Adrenal gland (tissue), 12 donors: Measurements from ENCODE around the gene THSD4. TPM values are rescaled to one million over a fixed set of nuclear protein-coding genes. Genes with fewer than 3 reads are reported as not detected.

Source experiments
- DNase-seq, 7 donors: peaks; one replicate each; pipeline ENCODE4 v3.0.0-alpha.2; 2019 to 2020
- H3K27ac ChIP-seq, 5 donors: fragments of 200-600 bp; sonication (generic) in 4 of 5; 1 replicate in 3 of 5; 2 replicates in 2 of 5; pipeline versions ENCODE4 v1.5.1 to v1.8.0; 2016 to 2020; ENCODE audit warnings: mild to moderate bottlenecking in 1 of 5
- H3K27me3 ChIP-seq: fragments of 200-600 bp; 2 replicates; pipeline ENCODE4 v1.8.0; 2021
- H3K36me3 ChIP-seq, 2 donors: fragments of 200-600 bp; replicated peaks in 1 of 2; 1 replicate in 1 of 2; 2 replicates in 1 of 2; pipeline versions ENCODE4 v1.5.1 to v1.8.0; 2018 to 2022
- H3K4me1 ChIP-seq, 2 donors: fragments of 200-600 bp; replicated peaks in 1 of 2; 1 replicate in 1 of 2; 2 replicates in 1 of 2; pipeline versions ENCODE4 v1.5.1 to v1.8.0; 2018 to 2021
- H3K4me3 ChIP-seq, 4 donors: fragments of 200-600 bp; sonication (generic) in 3 of 4; one replicate each; pipeline ENCODE4 v1.5.1; 2016 to 2018
- H3K9me3 ChIP-seq, 3 donors: fragments of 200-600 bp; sonication (generic) in 1 of 3; replicated peaks in 1 of 3; 1 replicate in 2 of 3; 2 replicates in 1 of 3; pipeline versions ENCODE4 v1.5.1 to v1.8.0; 2016 to 2021
- POLR2A ChIP-seq, 2 donors: fragments of 450-650 bp; IDR thresholded peaks; one replicate each; pipeline ENCODE4 v1.6.1; 2017; ENCODE audit warnings: antibody characterized with exemption in 2 of 2, mild to moderate bottlenecking in 2 of 2, moderate library complexity in 1 of 2
- WGBS, 4 donors: extraction: QIAGEN DNeasy Blood & Tissue Kit in 2 of 4; methylation state at CpG; one replicate each; pipeline versions ENCODE4 v1.1.5 to v1.1.7; 2013 to 2017; 5-methylcytosine and 5-hydroxymethylcytosine counted together
- intact Hi-C, 2 donors: fragments of 100-400 bp; cut with DNase I; formaldehyde crosslinking; loops; one replicate each; pipeline versions ENCODE4 v1.14.1 to v1.15.0; 2022 to 2023
- polyA plus RNA-seq, 3 donors: library from polyadenylated mRNA; stranded (reverse); fragments of 200-250 nt in 2 of 3; fragments of 350-450 nt in 1 of 3; fragmentation: Illumina TruSeq in 1 of 3; extraction: RNeasy Lipid Tissue Mini Kit (QIAGEN cat#74804) in 1 of 3; gene quantifications; one replicate each; pipeline ENCODE4 v1.2.3, GENCODE V29; 2013 to 2014
- total RNA-seq, 9 donors: library from RNA; depleted of rRNA in 4 of 9; stranded (reverse); fragments of >200 nt in 4 of 9; fragments of 120-200 nt in 1 of 9; fragmentation: NEBNext Ultra II Directional in 1 of 9; extraction: Animal tissue kit (Norgen Biotek cat#: 25700) in 1 of 9; gene quantifications; one replicate each; pipeline versions ENCODE4 v1.1.0 to v1.2.4, GENCODE V29; 2013 to 2023
- TF ChIP-seq, protein P1 (sequence below), 6 experiments: fragments of 450-650 bp in 4 of 6; fragments of 200-600 bp in 2 of 6; sonication (generic) in 1 of 6; IDR thresholded peaks; 1 replicate in 5 of 6; 2 replicates in 1 of 6; pipeline versions ENCODE4 v1.5.1 to v1.8.0; 2016 to 2021; ENCODE audit warnings: antibody characterized with exemption in 6 of 6, mild to moderate bottlenecking in 2 of 6, moderate library complexity in 1 of 6
- donor health status: healthy with polysubstance abuse.
- donor health status: Bipolar disorder and iron deficiency.
- donor health status: DM: yes; HTN: yes; CAD: no.
- donor health status: DM: no; HTN: no; CAD: no.
- donor health status: DM: no; HTN: no; CAD: no.
- donor health status: DM: yes; HTN: yes; CAD: no.

THSD4 gene
- total and polyA plus RNA-seq, 12 donors, result 5.3 to 53.2 (median 23.2) TPM

DNA sequence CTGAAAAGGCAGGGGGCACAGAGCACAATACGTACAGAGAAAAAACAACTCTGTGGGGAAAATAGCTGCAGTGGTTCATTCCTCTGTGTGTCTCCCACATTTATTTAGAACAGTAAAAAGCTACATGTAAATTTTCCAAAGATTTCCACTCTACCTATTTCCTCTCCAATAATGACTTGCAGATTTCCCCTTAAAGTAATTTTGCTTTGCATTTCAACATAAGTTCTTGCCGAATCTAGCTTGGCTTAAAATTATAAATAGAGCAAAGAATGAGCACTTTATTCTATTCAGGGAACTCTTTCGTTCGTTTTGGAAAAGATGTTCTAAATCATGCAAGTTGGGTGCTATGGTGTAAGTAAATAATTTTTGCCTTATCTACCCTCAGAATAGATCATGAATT lies 636.9 kb downstream of the THSD4 start:
- WGBS, 4 donors, result 56 to 64% (median 62%) methylated on average over 4 of the region's 4 CpGs
- Histone ChIP-seq H3K27me3 (no peaks in the 10 kb centered on the region), H3K27ac (peak overlapping the region in 3 of 5 donors; percentile 39 to 56 (median 50)), H3K4me3 (no peak overlapping the region), H3K4me1 (peaks cover 5 to 6% of the 10 kb centered on the region in 2 donors), H3K9me3 (no peaks in the 10 kb centered on the region), H3K36me3 (no peaks in the 10 kb centered on the region)
- DNase-seq, result no peak
- TF ChIP-seq POLR2A (IDR thresholded peaks at IDR 0.05), result no peak
- TF ChIP-seq, protein P1, sequence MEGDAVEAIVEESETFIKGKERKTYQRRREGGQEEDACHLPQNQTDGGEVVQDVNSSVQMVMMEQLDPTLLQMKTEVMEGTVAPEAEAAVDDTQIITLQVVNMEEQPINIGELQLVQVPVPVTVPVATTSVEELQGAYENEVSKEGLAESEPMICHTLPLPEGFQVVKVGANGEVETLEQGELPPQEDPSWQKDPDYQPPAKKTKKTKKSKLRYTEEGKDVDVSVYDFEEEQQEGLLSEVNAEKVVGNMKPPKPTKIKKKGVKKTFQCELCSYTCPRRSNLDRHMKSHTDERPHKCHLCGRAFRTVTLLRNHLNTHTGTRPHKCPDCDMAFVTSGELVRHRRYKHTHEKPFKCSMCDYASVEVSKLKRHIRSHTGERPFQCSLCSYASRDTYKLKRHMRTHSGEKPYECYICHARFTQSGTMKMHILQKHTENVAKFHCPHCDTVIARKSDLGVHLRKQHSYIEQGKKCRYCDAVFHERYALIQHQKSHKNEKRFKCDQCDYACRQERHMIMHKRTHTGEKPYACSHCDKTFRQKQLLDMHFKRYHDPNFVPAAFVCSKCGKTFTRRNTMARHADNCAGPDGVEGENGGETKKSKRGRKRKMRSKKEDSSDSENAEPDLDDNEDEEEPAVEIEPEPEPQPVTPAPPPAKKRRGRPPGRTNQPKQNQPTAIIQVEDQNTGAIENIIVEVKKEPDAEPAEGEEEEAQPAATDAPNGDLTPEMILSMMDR (IDR thresholded peaks at IDR 0.05), result no peak
- intact Hi-C loops, result no loop called here

DNA sequence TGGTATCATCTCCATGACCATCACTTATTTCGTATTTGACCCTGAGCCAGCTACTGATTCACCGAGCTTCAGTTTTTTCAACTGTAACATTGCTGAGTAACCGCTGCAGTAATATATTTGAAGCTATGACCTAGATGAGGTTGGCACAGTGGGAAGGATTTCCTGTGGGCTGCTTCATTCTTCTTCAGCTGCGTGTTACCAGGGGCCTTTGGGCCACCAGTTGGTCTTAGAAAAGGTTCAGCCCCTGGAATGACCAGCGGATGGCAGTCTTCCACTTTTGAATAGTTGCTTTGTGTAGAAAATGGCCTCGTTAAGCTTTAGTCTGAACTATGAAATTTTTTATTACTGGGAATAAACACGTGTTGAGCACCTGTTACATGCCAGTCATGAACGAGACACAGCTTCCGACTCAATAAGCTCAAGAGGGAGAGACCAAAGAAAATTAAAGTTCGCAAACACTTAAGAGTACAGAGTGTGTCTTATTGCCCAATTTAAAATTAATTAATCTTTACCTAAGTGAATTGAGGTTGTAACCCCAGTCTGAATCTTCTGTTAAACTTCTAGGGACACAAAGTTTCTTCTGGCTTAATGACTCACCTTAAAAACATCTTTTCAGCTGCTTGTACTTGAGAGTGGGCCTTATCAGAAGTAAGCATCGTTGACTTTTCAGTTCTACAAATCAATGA lies 637.5 kb downstream of the THSD4 start:
- H3K4me1 ChIP-seq, result peaks cover under 1 to 5% of the 10 kb centered on the region in 2 donors
- H3K27me3 ChIP-seq, result no peaks in the 10 kb centered on the region
- no peaks in the 10 kb centered on the region for H3K9me3 ChIP-seq
- WGBS, 4 donors, result 45 to 53% (median 51%) methylated on average over 11 of the region's 11 CpGs
- TF ChIP-seq, protein P1 (IDR thresholded peaks at IDR 0.05), result peak in 5 of 6 experiments; percentile 25 to 49 (median 47)
- TF ChIP-seq POLR2A (IDR thresholded peaks at IDR 0.05), result peak in 1 of 2 donors; percentile 39
- no peaks in the 10 kb centered on the region for H3K36me3 ChIP-seq
- DNase-seq, result peak; percentile 56 to 89 (median 73)
- peak overlapping the region in 3 of 5 donors; percentile 39 to 56 (median 50) for H3K27ac ChIP-seq
- no peak overlapping the region for H3K4me3 ChIP-seq
- intact Hi-C loops, result no loop called here

DNA sequence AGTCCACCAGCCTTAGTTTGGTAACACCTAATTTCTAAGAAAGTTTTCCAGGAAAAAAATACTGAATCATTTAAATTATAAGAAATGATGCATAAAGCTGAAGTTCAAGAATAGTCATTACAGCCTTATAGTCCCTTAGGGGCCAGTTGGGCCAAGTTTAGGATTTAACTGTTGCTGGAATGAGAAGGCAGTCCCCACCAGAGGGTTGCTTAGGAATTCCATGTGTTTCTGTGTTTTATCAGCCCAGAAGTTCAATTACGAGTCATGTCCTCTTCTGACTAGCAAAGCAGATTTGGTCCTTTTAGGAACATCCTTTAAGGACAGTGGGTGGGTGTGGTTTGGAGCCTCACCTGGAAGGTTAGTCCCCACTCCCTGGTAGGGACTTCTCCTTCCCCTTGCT lies 638.1 kb downstream of the THSD4 start:
- 86 to 100% (median 99%) methylated on average over 1 of the region's 1 CpG for WGBS, 4 donors
- Histone ChIP-seq H3K27ac (peak overlapping the region in 1 of 5 donors; percentile 56), H3K4me3 (no peak overlapping the region), H3K9me3 (no peaks in the 10 kb centered on the region), H3K27me3 (no peaks in the 10 kb centered on the region), H3K36me3 (no peaks in the 10 kb centered on the region), H3K4me1 (peaks cover 0 to 5% of the 10 kb centered on the region in 2 donors)
- DNase-seq, result no peak
- intact Hi-C loops, result no loop called here
- TF ChIP-seq POLR2A (IDR thresholded peaks at IDR 0.05), result no peak
- TF ChIP-seq, protein P1 (IDR thresholded peaks at IDR 0.05), result no peak

DNA sequence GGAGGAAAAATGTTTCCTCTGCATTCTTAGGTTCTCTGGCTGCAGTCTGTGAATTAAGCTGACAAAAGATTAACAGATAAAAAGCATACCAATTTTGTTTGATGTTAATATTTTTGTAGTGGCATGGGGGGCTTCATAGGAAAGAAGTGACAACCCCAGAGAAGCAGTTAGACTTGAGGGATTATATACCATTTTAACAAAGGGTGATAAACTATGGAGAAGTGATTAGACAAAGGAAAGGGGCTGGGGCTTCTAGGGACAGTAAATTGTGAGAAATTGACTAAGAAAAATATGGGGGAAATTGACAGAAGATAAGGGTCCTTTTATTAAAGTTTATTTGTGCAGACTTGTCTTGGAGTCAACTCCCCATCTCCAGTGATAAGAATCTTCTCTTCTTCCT lies 639.4 kb downstream of the THSD4 start:
- DNase-seq, result no peak
- Histone ChIP-seq H3K9me3 (no peaks in the 10 kb centered on the region), H3K4me3 (no peak overlapping the region), H3K27ac (no peak overlapping the region), H3K27me3 (no peaks in the 10 kb centered on the region), H3K36me3 (no peaks in the 10 kb centered on the region), H3K4me1 (peaks cover 0 to 5% of the 10 kb centered on the region in 2 donors)
- intact Hi-C loops, result no loop called here
- TF ChIP-seq, protein P1 (IDR thresholded peaks at IDR 0.05), result no peak
- TF ChIP-seq POLR2A (IDR thresholded peaks at IDR 0.05), result no peak
